GM10266 (cell line): ENCODE data around the gene MLPH.

ENCODE experiments used
- DNase-seq: peaks from one replicate; pipeline ENCODE4 v3.0.0; 2012; ENCODE audit errors: extremely low spot score
- CTCF ChIP-seq: IDR thresholded peaks from 2 replicates; pipeline ENCODE4 v1.5.1; 2012; ENCODE audit warnings: mild to moderate bottlenecking, low read depth; ENCODE audit not compliant: control insufficient read depth, insufficient read depth; ENCODE audit errors: missing control alignments

The MLPH gene

GRCh38 chr2:237445611-237446337 is 41.3 kb upstream of the MLPH start:
- no peak for DNase-seq
- TF ChIP-seq CTCF, result no peak

- DNase-seq, result no peak
- TF ChIP-seq CTCF, result no peak
Measured at GRCh38 chr2:237446338-237446665, 40.7 kb upstream of the MLPH start.

- DNase-seq, result no peak
- no peak for TF ChIP-seq CTCF
Measured at GRCh38 chr2:237447496-237447895, 39.6 kb upstream of the MLPH start.

GRCh38 chr2:237448171-237448570 is 38.9 kb upstream of the MLPH start:
- TF ChIP-seq CTCF, result no peak
- DNase-seq, result no peak

GRCh38 chr2:237448626-237449025 is 38.4 kb upstream of the MLPH start:
- no peak for TF ChIP-seq CTCF
- DNase-seq, result no peak

- no peak for DNase-seq
- TF ChIP-seq CTCF, result no peak
Measured at GRCh38 chr2:237449193-237449881, 37.7 kb upstream of the MLPH start.

GRCh38 chr2:237450108-237450507 is 36.9 kb upstream of the MLPH start:
- DNase-seq, result no peak
- TF ChIP-seq CTCF, result no peak
